ENCODE measurements around the gene ZMYM4.

Gene ZMYM4

DNA sequence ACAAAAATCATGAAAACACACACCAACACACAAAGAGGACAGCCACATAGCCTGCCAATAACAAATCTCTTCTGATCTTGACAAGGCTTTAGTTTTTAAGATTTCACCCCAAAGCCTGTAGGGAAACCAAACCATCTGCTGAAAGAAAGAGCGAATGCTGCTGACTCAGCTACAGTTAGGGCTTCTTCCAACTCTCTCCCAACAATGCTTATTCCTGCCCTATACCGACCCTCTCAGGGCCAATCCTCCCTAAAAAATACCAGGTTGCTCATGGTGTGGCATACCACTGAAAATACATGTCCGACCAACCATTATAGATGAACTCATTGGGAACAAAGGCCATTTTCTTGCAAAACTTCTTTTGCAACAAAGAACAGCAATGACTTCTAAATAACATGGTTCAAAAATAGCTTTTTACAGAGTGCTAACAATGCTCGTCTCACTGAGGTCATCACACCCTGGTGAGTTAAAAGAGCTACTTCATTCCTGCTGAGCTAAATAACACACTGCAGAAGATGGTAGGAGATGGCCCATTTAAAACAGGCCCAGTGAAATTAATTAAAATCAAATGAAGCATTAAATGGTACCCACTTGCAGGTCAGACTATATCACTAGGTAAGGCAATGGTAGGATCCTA, 202.6 kb downstream of the ZMYM4 start:
- CTCF ChIA-PET, result interaction anchor here (1.4 to 1.6 kb wide), 2 partner anchors 15 to 56 kb away, joined by 3 to 6 read pairs; no protein-coding TSS in a partner anchor
- DNase-seq, result no peak
- Histone ChIP-seq H3K27ac (ENCODE audit: insufficient read depth in 1 of 2, low read depth in 1 of 2, low read length in 2 of 2, poor library complexity in 1 of 2, severe bottlenecking in 2 of 2) (no peak overlapping the region), H3K4me3 (ENCODE audit: control insufficient read depth in 1 of 7, extremely low read depth in 1 of 7, insufficient read depth in 4 of 7, low read depth in 2 of 7, low read length in 6 of 7) (no peak overlapping the region), H3K9me3 (ENCODE audit: control extremely low read depth in 1 of 5, control insufficient read depth in 4 of 5, insufficient read depth in 2 of 5, low read depth in 1 of 5, low read length in 4 of 5) (no peaks in the 10 kb centered on the region), H3K36me3 (ENCODE audit: control insufficient read depth in 4 of 4, insufficient read depth in 4 of 4, low read length in 3 of 4) (peaks cover 6 to 40% (median 31%) of the 10 kb centered on the region in 4 experiments), H3K4me1 (ENCODE audit: control extremely low read depth in 1 of 4, control insufficient read depth in 4 of 4, insufficient read depth in 4 of 4, low read length in 3 of 4) (no peaks in the 10 kb centered on the region), H3K27me3 (replicated peaks in 2 of 5; ENCODE audit: control insufficient read depth in 4 of 5, insufficient read depth in 5 of 5, low read length in 4 of 5) (no peaks in the 10 kb centered on the region)
- 90% methylated on average over 3 of the region's 4 CpGs for WGBS (ENCODE audit: insufficient coverage)
- POLR2A ChIA-PET, result no interaction called here

Data from common myeloid progenitor, CD34-positive (primary cell).